ENCODE measurements around the gene FIGLA.

FIGLA gene

GRCh38 chr2:70778676-70779075 is 11.8 kb downstream of the FIGLA start:
- DNase-seq (ENCODE audit: low read depth in 1 of 2, low spot score in 1 of 2): no peak
- in situ Hi-C loops (cut with HindIII; ENCODE audit: low pct_unique_long_range_greater_than_20kb, low sequenced_read_pairs): no loop called here
- TF ChIP-seq JUND (IDR thresholded peaks at IDR 0.05; ENCODE audit: low read depth): no peak

DNA sequence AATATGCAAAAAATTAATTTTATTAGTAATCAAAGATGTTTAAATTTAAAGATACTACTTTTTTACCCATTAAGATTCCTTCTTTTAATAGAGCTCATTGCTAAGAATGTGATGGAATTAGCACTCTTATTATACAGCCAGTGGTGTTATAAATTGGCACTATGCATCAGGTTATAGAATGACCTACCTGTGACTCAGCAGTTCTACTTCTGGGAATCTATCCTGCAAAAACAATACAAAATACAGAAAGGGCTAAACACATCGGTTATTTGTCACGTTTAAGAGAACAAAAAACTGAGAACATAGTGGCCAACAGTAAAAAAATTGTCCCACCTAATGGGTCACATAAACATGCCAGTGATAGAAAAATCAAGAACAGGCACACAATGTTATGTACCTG is 13.0 kb downstream of the FIGLA start:
- no peak for TF ChIP-seq JUND (IDR thresholded peaks at IDR 0.05; ENCODE audit: low read depth)
- no peak for DNase-seq (ENCODE audit: low read depth in 1 of 2, low spot score in 1 of 2)
- in situ Hi-C loops (cut with HindIII; ENCODE audit: low pct_unique_long_range_greater_than_20kb, low sequenced_read_pairs): no loop called here

- DNase-seq (ENCODE audit: low read depth in 1 of 2, low spot score in 1 of 2): no peak
- in situ Hi-C loops (cut with HindIII; ENCODE audit: low pct_unique_long_range_greater_than_20kb, low sequenced_read_pairs): no loop called here
- no peak for TF ChIP-seq JUND (IDR thresholded peaks at IDR 0.05; ENCODE audit: low read depth)
Observed at GRCh38 chr2:70776266-70776665, 14.2 kb downstream of the FIGLA start.

DNA sequence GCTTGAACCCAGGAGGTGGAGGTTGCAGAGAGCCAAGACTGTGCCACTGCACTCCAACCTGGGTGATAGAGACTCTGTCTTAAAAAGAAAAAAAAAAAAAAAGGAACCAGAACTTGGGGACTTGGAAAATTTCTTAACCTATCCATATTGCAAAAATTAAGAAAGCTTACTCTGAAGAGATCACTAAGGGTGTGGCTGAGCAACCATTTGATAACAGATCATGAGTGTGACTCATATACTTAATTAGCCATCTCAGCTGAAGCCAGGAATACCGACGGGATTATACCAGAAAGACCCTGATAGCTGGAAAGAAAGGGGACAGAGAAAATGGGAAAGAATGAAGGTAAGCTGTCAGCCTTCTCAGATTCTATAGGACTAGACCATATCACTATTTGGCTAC is 15.3 kb downstream of the FIGLA start:
- in situ Hi-C loops (cut with HindIII; ENCODE audit: low pct_unique_long_range_greater_than_20kb, low sequenced_read_pairs): no loop called here
- no peak for TF ChIP-seq JUND (IDR thresholded peaks at IDR 0.05; ENCODE audit: low read depth)
- no peak for DNase-seq (ENCODE audit: low read depth in 1 of 2, low spot score in 1 of 2)

- TF ChIP-seq JUND (IDR thresholded peaks at IDR 0.05; ENCODE audit: low read depth): no peak
- in situ Hi-C loops (cut with HindIII; ENCODE audit: low pct_unique_long_range_greater_than_20kb, low sequenced_read_pairs): no loop called here
- DNase-seq (ENCODE audit: low read depth in 1 of 2, low spot score in 1 of 2): no peak
Observed at GRCh38 chr2:70772486-70773155, 17.8 kb downstream of the FIGLA start.

GRCh38 chr2:70771446-70771845 is 19.0 kb downstream of the FIGLA start:
- in situ Hi-C loops (cut with HindIII; ENCODE audit: low pct_unique_long_range_greater_than_20kb, low sequenced_read_pairs): no loop called here
- TF ChIP-seq JUND (IDR thresholded peaks at IDR 0.05; ENCODE audit: low read depth): no peak
- DNase-seq (ENCODE audit: low read depth in 1 of 2, low spot score in 1 of 2): no peak

GRCh38 chr2:70769450-70769849 is 21.0 kb downstream of the FIGLA start:
- DNase-seq (ENCODE audit: low read depth in 1 of 2, low spot score in 1 of 2): no peak
- in situ Hi-C loops (cut with HindIII; ENCODE audit: low pct_unique_long_range_greater_than_20kb, low sequenced_read_pairs): no loop called here
- no peak for TF ChIP-seq JUND (IDR thresholded peaks at IDR 0.05; ENCODE audit: low read depth)

- in situ Hi-C loops (cut with HindIII; ENCODE audit: low pct_unique_long_range_greater_than_20kb, low sequenced_read_pairs): no loop called here
- DNase-seq (ENCODE audit: low read depth in 1 of 2, low spot score in 1 of 2): no peak
- TF ChIP-seq JUND (IDR thresholded peaks at IDR 0.05; ENCODE audit: low read depth): no peak
Observed at GRCh38 chr2:70768590-70769085, 21.8 kb downstream of the FIGLA start.

DNA sequence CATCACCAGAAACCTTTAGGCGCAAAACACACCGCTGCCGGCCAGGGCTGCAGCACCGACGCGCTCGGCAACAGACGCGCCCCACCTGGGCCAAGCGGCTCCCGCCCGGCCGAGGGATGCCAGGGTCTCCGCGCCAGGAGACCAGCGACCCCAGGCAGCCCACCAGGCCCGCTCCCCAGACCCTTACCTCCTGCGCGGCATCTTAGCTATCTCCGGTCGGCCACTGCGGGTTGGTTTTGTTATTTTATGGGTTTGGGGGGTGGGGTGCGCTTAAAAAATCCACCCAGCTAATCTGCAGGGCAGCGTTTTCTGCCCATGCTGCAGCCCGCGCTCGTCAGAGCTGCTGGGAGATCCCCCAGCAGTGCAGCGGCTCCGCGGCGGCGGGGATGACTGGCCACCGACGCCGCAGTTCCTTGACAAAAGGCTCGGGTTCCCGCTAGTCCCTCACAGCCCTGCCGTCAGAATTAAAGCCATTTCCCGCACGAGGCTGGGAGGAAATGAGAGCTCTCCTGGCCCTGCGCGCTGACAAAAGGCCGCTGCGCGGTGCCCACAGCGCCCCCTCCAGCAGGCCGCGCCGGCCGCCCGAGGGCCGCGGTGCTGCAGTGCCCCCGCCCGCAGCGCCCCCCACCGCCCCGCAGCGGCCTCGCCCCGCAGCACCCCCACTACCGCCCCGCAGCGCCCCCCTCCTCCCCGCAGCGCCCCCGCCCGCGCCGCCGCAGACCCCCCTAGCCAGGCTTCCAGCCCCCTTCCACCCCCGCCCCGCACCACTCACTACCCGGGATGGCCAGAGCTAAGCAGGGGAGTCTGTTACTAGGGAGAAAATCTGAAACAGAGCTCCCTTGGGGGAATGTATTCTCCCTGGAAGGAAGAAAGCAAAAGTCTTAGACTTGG is 22.5 kb downstream of the FIGLA start, which contains the start of gene ADD2:
ADD2 (minus strand) TSS at position 502 of the 891 bp plus-strand sequence. CDS start 61,792 bp downstream, outside the sequence.
- no peak for TF ChIP-seq JUND (IDR thresholded peaks at IDR 0.05; ENCODE audit: low read depth)
- no peak for DNase-seq (ENCODE audit: low read depth in 1 of 2, low spot score in 1 of 2)
- in situ Hi-C loops (cut with HindIII; ENCODE audit: low pct_unique_long_range_greater_than_20kb, low sequenced_read_pairs): no loop called here

- DNase-seq (ENCODE audit: low read depth in 1 of 2, low spot score in 1 of 2): no peak
- in situ Hi-C loops (cut with HindIII; ENCODE audit: low pct_unique_long_range_greater_than_20kb, low sequenced_read_pairs): no loop called here
- TF ChIP-seq JUND (IDR thresholded peaks at IDR 0.05; ENCODE audit: low read depth): no peak
Observed at GRCh38 chr2:70767079-70767698, 23.3 kb downstream of the FIGLA start.

DNA sequence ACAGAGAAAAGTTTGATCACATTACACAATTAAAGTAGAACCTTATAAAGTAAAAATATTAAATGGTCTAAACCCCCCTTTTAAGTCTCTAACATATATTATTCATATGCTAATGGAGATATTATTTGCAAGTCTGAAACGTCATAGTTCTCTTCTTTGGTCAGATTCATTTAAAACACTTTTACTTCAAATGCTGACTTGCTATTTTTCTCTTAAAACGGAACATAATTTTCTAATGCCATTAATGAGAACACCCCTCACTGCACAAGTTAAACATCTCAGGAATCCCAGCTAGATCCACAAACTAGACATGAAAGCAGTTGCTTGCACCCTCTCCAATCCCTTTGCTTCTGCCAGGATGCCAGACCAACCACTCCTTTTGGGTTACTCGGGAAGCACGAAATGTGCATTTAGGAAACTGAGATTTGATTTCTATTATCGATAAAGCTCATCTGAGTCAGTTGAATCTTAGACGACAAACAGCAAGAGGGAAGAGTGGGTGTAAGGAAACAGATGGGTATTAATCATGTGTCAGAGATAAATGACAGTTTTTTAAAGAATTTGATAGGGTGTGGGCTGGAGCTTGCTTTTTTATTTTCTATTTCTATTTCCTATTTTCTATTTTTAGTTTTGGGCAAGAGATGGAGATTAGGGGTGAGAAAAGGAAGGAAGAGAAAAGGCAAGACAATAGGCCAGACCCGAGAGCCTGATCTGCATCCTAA is 23.9 kb downstream of the FIGLA start:
- no peak for TF ChIP-seq JUND (IDR thresholded peaks at IDR 0.05; ENCODE audit: low read depth)

DNA sequence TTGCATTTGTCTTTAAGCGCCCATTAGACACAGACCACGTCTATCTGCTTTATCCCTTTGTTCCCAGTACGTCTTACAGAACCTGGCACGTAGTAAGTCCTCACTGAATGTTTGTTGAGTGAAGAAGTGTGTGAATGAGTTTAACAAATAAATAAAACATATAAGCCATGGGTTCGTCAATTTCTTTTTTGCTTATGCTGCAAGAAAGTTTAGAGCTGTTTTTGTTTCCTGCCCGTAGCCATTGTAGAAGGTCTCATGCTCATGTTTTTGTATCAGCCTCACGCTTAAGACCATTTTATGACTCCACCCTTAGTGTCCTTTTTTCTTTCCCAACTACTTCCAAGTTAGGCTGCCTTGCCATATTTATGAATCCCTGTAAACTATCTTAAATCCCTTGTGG is 24.9 kb downstream of the FIGLA start:
- TF ChIP-seq JUND (IDR thresholded peaks at IDR 0.05; ENCODE audit: low read depth): no peak
- no peak for DNase-seq (ENCODE audit: low read depth in 1 of 2, low spot score in 1 of 2)
- in situ Hi-C loops (cut with HindIII; ENCODE audit: low pct_unique_long_range_greater_than_20kb, low sequenced_read_pairs): no loop called here

More for the DNA sequence above, 23.9 kb downstream of the FIGLA start:
- in situ Hi-C loops (cut with HindIII; ENCODE audit: low pct_unique_long_range_greater_than_20kb, low sequenced_read_pairs): no loop called here
- DNase-seq (ENCODE audit: low read depth in 1 of 2, low spot score in 1 of 2): no peak

Measured in T47D (cell line).